H1 (cell line): ENCODE measurements around the gene PIK3R5. TPM values are rescaled to one million over a fixed set of nuclear protein-coding genes. Genes with fewer than 3 reads are reported as not detected.

Experiments used
- BACH1 ChIP-seq: IDR thresholded peaks from 2 replicates; pipeline ENCODE4 v1.6.1; 2012; ENCODE audit warnings: low read length, improper control_type of control experiment
- EZH2 ChIP-seq: fragments of 200-600 bp; sonication (generic); IDR thresholded peaks from 2 replicates; pipeline ENCODE4 v1.7.1; 2012; ENCODE audit warnings: low read depth, mild to moderate bottlenecking, moderate library complexity, low read length, inconsistent platforms; ENCODE audit not compliant: severe bottlenecking
- HDAC6 ChIP-seq: IDR thresholded peaks from one replicate; pipeline ENCODE4 v1.7.1; 2012; ENCODE audit warnings: low read depth, mild to moderate bottlenecking, inconsistent platforms, low read length, moderate library complexity
- TCF12 ChIP-seq: IDR thresholded peaks from 2 replicates; pipeline ENCODE4 v1.6.1; 2011; ENCODE audit warnings: low read depth, mild to moderate bottlenecking, low read length
- polyA plus RNA-seq, 7 experiments: library from polyadenylated mRNA; depleted of rRNA in 3 of 7; stranded (reverse) in 5 of 7; unstranded in 2 of 7; fragments of >200 nt in 5 of 7; fragments of 200-250 nt in 2 of 7; gene quantifications; 1 replicate in 5 of 7; 2 replicates in 1 of 7; 4 replicates in 1 of 7; pipeline versions ENCODE4 v1.2.1 to v1.2.3, GENCODE V29; 2011 to 2013; ENCODE audit warnings: missing spikeins in 2 of 7, mixed read lengths in 2 of 7
- total RNA-seq: library from RNA; stranded (reverse); fragmentation: NEBNext Ultra II Directional; extraction: Animal tissue kit (Norgen Biotek cat#: 25700); gene quantifications from 2 replicates; pipeline ENCODE4 v1.2.1, GENCODE V29; 2021

PIK3R5 gene
- total and polyA plus RNA-seq, 2 of the 8 experiments (the other 6 are each of a cell fraction or from before 2014, with no cell fraction given), result 2.7 to 4.3 TPM

DNA sequence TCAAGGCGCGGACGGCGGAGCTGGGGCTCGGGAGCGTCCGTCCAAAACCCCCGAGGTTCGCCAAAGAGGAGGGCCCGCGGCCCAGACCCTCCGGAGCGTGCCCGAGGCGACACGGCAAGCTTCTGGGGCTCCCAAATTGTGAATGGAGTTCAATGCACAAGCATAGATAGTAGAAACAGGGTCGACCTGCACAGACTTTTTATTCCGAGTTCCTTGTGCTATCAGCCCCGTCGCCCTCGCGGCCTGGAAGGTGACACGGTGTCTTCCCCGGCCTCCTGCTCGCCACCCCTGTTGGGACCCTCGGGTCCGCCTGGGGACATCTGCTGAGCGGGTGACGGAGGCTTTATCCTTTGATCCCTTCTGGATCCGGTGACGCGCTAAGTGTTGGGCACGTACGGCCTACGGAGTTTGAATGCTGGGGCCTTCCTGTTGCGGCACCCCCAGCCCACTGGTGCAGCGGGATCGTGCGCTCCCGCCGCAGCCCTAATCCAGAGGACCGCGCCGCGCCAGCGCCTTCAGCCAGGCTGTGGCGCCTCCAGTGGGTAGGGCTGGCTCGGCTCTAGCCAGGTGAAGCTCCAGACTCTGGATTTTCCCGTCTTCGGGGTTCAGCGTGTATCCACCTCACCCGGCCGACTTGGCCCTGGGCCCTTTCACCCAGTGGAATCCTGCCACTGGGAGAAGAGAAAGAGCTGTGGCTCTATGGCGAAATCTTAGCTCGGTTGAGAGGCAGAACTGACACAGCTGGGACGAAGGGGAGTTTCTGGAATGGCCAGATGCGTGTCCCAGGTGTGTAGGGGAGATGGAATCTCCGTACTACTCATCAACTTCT is 38.8 kb upstream of the PIK3R5 start (continued):
- no peak for TF ChIP-seq TCF12
- TF ChIP-seq EZH2, result peak; percentile 99
- TF ChIP-seq BACH1, result peak; percentile 53; the same call in 1 of the 2 replicates
- no peak for TF ChIP-seq HDAC6
